ENCODE measurements around the gene CST11. TPM values are rescaled to one million over a fixed set of nuclear protein-coding genes. Genes with fewer than 3 reads are reported as not detected.

CST11 gene
- polyA plus RNA-seq, 1 experiment, result not detected

GRCh38 chr20:23461180-23461579 lies 8.5 kb upstream of the CST11 start:
- no peak for TF ChIP-seq CTCF (IDR thresholded peaks at IDR 0.05; ENCODE audit: insufficient read depth, low read depth, low read length)
- no peaks in the 10 kb centered on the region for H3K27me3 ChIP-seq (ENCODE audit: control insufficient read depth, insufficient read depth, low read length)
- no peak for DNase-seq (ENCODE audit: low read depth)
- H3K4me3 ChIP-seq (ENCODE audit: low read depth, low read length), result no peak overlapping the region
- ChIA-PET POLR2A (no interaction called here), CTCF (no interaction called here)
- no peaks in the 10 kb centered on the region for H3K36me3 ChIP-seq (ENCODE audit: control insufficient read depth, insufficient read depth, low read length)

DNA sequence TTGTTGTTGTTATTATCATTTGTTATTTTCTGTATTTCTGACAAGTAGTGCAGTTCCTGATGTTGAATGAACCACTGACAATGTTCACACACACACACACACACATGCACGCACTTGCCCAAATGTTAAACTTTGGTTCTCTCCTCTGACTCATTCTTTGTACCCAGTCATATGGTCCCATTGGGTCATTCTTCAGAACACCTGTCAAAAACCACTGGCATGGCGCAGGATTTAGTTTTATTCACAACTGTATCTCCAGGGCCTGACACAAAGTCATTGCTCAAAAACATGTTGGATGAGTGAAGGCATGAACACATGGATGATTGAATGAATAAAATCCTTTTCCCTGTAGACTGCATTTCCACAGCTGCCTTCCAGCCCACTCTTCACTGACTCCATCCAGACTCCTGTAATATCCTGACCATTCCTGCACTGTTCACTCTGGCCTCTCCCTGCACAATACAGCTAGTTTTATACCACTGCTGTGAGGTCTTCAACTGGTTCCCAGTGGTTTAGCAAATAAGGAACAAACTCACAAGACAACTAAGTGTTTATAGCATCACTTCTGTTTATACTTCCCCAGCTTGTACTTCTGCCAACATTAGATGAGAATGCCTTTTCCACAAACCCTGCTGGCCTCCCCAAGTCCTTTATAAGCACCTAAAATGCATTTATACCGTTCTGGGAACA lies 6.9 kb upstream of the CST11 start:
- no peak for DNase-seq (ENCODE audit: low read depth)
- no peak for TF ChIP-seq CTCF (IDR thresholded peaks at IDR 0.05; ENCODE audit: insufficient read depth, low read depth, low read length)
- Histone ChIP-seq H3K27me3 (ENCODE audit: control insufficient read depth, insufficient read depth, low read length) (no peaks in the 10 kb centered on the region), H3K4me3 (ENCODE audit: low read depth, low read length) (no peak overlapping the region), H3K36me3 (ENCODE audit: control insufficient read depth, insufficient read depth, low read length) (no peaks in the 10 kb centered on the region)
- ChIA-PET CTCF (interaction anchor here (1.2 to 1.3 kb wide), 2 partner anchors 8 to 18 kb away, joined by 4 to 5 read pairs; no protein-coding TSS in a partner anchor), POLR2A (interaction anchor here (0.6 kb wide), 1 partner anchor 14 kb away, joined by 3 read pairs; no protein-coding TSS in a partner anchor)

- H3K36me3 ChIP-seq (ENCODE audit: control insufficient read depth, insufficient read depth, low read length), result no peaks in the 10 kb centered on the region
- H3K27me3 ChIP-seq (ENCODE audit: control insufficient read depth, insufficient read depth, low read length), result no peaks in the 10 kb centered on the region; the same call in 1 of the 2 replicates
- ChIA-PET CTCF (interaction anchor here (0.9 kb wide), 1 partner anchor 15 kb away, joined by 3 read pairs; no protein-coding TSS in a partner anchor), POLR2A (no interaction called here)
- DNase-seq (ENCODE audit: low read depth), result no peak
- no peak for TF ChIP-seq CTCF (IDR thresholded peaks at IDR 0.05; ENCODE audit: insufficient read depth, low read depth, low read length)
- no peak overlapping the region for H3K4me3 ChIP-seq (ENCODE audit: low read depth, low read length)
Observed at GRCh38 chr20:23456873-23457272, 4.2 kb upstream of the CST11 start.

DNA sequence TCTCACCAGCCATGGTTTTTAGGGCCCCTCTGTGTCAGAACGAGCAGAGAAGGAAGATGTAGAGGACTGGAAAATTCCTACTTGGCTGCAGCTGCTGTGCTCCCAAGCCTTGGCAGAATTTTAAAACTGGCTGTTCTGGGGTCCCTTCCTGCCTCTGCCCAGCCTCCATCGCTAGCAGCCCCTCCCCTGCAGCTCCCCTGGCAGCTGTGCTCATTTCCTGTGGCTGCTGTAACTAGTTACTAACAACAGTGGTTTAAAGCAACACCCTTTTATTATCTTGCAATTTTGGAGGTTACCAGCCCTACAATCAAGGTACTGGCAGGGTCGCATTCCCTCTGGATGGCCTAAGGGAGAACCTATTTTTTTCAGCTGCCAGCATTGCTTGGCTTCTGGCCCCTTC lies 3.7 kb upstream of the CST11 start:
- H3K4me3 ChIP-seq (ENCODE audit: low read depth, low read length), result no peak overlapping the region

DNA sequence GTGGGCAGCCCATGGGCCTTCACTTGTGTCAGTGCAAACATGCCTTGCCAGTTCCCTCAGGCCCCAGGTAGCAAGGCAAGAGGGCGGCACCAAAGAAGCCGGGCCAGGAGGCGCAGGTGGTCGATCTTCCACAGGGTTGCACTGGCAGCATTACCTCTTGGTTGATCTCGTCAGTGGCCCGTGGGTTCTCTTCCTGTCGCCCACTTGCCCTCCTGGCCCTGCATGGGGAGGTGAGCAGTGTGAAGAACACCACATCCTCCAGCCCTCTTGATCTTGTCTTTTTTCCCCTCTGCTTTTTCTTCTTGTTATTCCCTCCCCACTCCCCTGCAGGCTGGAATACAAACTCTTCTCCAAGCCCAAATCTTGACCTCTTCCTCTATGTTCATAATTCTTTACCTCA lies 3.0 kb upstream of the CST11 start:
- H3K36me3 ChIP-seq (ENCODE audit: control insufficient read depth, insufficient read depth, low read length), result no peaks in the 10 kb centered on the region
- no peak overlapping the region for H3K4me3 ChIP-seq (ENCODE audit: low read depth, low read length)
- no peak for DNase-seq (ENCODE audit: low read depth)
- ChIA-PET CTCF (no interaction called here), POLR2A (no interaction called here)
- no peaks in the 10 kb centered on the region; the same call in 1 of the 2 replicates for H3K27me3 ChIP-seq (ENCODE audit: control insufficient read depth, insufficient read depth, low read length)
- TF ChIP-seq CTCF (IDR thresholded peaks at IDR 0.05; ENCODE audit: insufficient read depth, low read depth, low read length), result no peak

More for the DNA sequence above, 3.7 kb upstream of the CST11 start:
- POLR2A ChIA-PET, result no interaction called here
- no peak for DNase-seq (ENCODE audit: low read depth)
- no peak for TF ChIP-seq CTCF (IDR thresholded peaks at IDR 0.05; ENCODE audit: insufficient read depth, low read depth, low read length)
- Histone ChIP-seq H3K27me3 (ENCODE audit: control insufficient read depth, insufficient read depth, low read length) (no peaks in the 10 kb centered on the region; the same call in 1 of the 2 replicates), H3K36me3 (ENCODE audit: control insufficient read depth, insufficient read depth, low read length) (no peaks in the 10 kb centered on the region)
- CTCF ChIA-PET, result interaction anchor here (0.9 kb wide), 1 partner anchor 14 kb away, joined by 3 read pairs; no protein-coding TSS in a partner anchor

Data from BJ (cell line).